Measurements from ENCODE around the gene CCDC126. TPM values are rescaled to one million over a fixed set of nuclear protein-coding genes. Genes with fewer than 3 reads are reported as not detected.

CCDC126 gene
- total and polyA plus RNA-seq, 9 of the 15 experiments (the other 6 are each of a cell fraction or from before 2014, with no cell fraction given), result 3.0 to 16.2 (median 5.2) TPM

GRCh38 chr7:23598296-23598695 is 1.1 kb downstream of the CCDC126 start (continued):
- TF ChIP-seq ZBTB33 (CRISPR knock-in tag; IDR thresholded peaks at IDR 0.05), result no peak
- TF ChIP-seq ZNF785 (CRISPR knock-in tag; IDR thresholded peaks at IDR 0.05), result no peak
- no peak for TF ChIP-seq ZNF780A (CRISPR knock-in tag; IDR thresholded peaks at IDR 0.05)
- no peak for TF ChIP-seq SMAD4 (CRISPR knock-in tag; conservative IDR thresholded peaks at IDR 0.05)
- TF ChIP-seq MAFF (IDR thresholded peaks at IDR 0.05; ENCODE audit: low read length), result peak; percentile 85
- no peak for TF ChIP-seq MECOM (CRISPR knock-in tag; IDR thresholded peaks at IDR 0.05)
- no peak for TF ChIP-seq TCFL5 (CRISPR knock-in tag; conservative IDR thresholded peaks at IDR 0.05)
- no peak for TF ChIP-seq RBM39 (optimal IDR thresholded peaks at IDR 0.05; ENCODE audit: low read depth, low read length)

DNA sequence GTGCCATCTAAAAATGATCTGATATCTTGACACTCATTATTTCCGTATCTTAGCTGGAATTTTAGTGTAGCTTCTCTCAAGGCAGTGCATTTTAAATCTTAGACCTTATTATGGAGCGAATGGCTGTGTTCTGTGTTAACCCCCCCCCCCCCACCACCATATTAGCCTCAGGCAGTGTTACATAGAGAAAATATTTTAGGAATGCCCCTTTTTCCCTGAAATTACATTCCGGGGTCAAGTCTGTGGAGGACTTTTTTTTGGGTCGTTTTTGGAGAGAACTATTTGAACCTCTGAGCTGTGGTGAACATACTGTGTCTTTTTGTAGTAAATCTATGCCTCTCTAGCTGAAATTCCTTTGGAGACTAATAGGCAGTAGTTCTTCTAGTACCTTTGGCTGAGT is 3.1 kb downstream of the CCDC126 start:
- Histone ChIP-seq H3K4me2 (ENCODE audit: insufficient read depth, low read length) (no peak overlapping the region), H3K9ac (ENCODE audit: insufficient read depth in 1 of 2, low read depth in 2 of 2, low read length in 2 of 2) (no peak overlapping the region), H2AFZ (ENCODE audit: low read depth, low read length) (no peak overlapping the region), H4K20me1 (replicated peaks; ENCODE audit: control insufficient read depth, insufficient read depth, low read length) (no peaks in the 10 kb centered on the region), H3K36me3 (ENCODE audit: control insufficient read depth, insufficient read depth, low read length) (no peaks in the 10 kb centered on the region), H3K27me3 (ENCODE audit: control insufficient read depth in 2 of 2, insufficient read depth in 2 of 2, low read length in 2 of 2) (no peaks in the 10 kb centered on the region), H3K79me2 (ENCODE audit: control insufficient read depth, insufficient read depth, low read length) (no peaks in the 10 kb centered on the region), H3K9me3 (replicated peaks; ENCODE audit: control insufficient read depth, insufficient read depth, low read depth, low read length) (no peaks in the 10 kb centered on the region; the same call in 1 of the 2 replicates), H3K9me1 (ENCODE audit: control insufficient read depth, insufficient read depth, low read length) (no peaks in the 10 kb centered on the region), H3K27ac (ENCODE audit: extremely low read depth, low read depth, low read length) (no peak overlapping the region), H3K4me3 (no peak overlapping the region), H3K4me1 (replicated peaks in 1 of 2; ENCODE audit: control insufficient read depth in 2 of 2, insufficient read depth in 2 of 2, low read length in 2 of 2) (peaks cover 15 to 28% of the 10 kb centered on the region in 2 experiments)
- DNase-seq (ENCODE audit: extremely low read depth in 1 of 4, low spot score in 3 of 4) (no peak), ATAC-seq (no peak), FAIRE-seq (no peak)
- ChIA-PET POLR2A (interaction anchor here (0.5 to 0.7 kb wide), 3 partner anchors 40 to 383 kb away, joined by 3 read pairs; no protein-coding TSS in a partner anchor), CTCF (ENCODE audit: low intra/inter-chr PET ratio) (no interaction called here)
- TF ChIP-seq, protein P1, sequence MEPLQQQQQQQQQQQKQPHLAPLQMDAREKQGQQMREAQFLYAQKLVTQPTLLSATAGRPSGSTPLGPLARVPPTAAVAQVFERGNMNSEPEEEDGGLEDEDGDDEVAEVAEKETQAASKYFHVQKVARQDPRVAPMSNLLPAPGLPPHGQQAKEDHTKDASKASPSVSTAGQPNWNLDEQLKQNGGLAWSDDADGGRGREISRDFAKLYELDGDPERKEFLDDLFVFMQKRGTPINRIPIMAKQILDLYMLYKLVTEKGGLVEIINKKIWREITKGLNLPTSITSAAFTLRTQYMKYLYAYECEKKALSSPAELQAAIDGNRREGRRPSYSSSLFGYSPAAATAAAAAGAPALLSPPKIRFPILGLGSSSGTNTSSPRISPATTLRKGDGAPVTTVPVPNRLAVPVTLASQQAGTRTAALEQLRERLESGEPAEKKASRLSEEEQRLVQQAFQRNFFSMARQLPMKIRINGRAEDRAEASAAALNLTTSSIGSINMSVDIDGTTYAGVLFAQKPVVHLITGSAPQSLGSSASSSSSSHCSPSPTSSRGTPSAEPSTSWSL (CRISPR knock-in tag; IDR thresholded peaks at IDR 0.05; ENCODE audit: borderline replicate concordance), result no peak
- TF ChIP-seq ZNF449 (CRISPR knock-in tag; IDR thresholded peaks at IDR 0.05) (no peak), DPF2 (IDR thresholded peaks at IDR 0.05) (no peak), MAZ (CRISPR knock-in tag; conservative IDR thresholded peaks at IDR 0.05 in 1 of 2, IDR thresholded peaks at IDR 0.05 in 1 of 2) (no peak), HDAC8 (tag; IDR thresholded peaks at IDR 0.05) (no peak), NFATC3 (IDR thresholded peaks at IDR 0.05) (no peak)
- in situ Hi-C loops (cut with MboI) (no loop called here), intact Hi-C loops (cut with micrococcal nuclease) (no loop called here)
- WGBS (ENCODE audit: insufficient coverage, low coverage, missing lambda C conversion rate), result 50% methylated on average over 4 of the region's 4 CpGs
- BruUV-seq (replicated peaks), result no TSS peak
